Eye (tissue), 1 donor: ENCODE measurements around the gene CRKL.
"Not testable (repeated sequence)": the region's sequence is repeated elsewhere in the genome, so short reads cannot be mapped to it uniquely, and the experiment has no call there.

ENCODE experiments used
- DNase-seq: peaks from one replicate; pipeline ENCODE4 v3.0.0-alpha.2; 2015

Gene CRKL, protein sequence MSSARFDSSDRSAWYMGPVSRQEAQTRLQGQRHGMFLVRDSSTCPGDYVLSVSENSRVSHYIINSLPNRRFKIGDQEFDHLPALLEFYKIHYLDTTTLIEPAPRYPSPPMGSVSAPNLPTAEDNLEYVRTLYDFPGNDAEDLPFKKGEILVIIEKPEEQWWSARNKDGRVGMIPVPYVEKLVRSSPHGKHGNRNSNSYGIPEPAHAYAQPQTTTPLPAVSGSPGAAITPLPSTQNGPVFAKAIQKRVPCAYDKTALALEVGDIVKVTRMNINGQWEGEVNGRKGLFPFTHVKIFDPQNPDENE

DNA sequence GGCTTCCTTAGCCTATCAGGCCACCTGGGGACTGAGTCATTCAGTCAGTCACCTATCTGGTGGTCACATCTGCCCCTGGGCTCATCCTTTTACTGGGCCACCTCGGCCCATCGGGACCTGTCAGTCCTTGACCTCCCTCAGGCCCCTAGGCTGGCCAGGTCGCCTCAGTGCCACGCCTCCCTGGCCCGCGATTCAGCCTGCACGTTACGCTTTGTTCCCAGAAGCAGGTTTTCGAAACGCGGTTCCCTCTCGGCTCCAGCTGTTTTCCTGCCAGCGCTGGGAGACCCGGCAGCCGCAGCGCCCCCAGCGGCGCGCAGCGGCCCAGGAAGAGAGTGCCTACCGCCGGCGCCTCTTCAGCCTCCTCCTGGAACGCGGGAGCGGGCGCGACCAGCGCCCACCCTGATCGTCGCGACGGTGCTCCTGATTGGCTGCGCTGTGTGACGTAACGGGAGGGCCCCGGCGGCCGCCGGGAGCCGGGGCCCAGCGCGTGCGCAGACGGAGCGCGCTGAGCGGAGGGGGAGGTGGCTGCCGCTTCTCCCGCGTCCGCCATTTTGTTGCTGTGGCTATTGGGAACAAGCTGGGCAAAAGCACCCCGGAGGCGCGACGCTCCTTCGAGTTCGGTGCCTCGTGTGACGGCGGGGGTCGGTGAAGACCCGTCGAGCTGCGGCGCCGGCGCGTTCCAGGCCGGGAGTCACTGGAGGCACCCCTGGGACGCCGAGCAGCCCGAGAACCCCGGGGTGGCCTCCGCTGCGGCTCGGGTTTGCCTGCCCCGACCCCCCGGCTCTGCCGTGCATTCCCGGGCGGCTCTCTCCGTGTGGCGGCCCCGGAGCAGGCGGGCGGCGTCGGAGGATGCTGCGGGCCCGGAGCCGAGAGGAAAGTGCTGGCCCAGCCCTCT, at the start of gene CRKL:
TSS of gene CRKL (plus strand) at position 492 of the 895 bp plus-strand sequence. CDS start 528 bp downstream, outside the sequence.
- DNase-seq, result peak; percentile 99

DNA sequence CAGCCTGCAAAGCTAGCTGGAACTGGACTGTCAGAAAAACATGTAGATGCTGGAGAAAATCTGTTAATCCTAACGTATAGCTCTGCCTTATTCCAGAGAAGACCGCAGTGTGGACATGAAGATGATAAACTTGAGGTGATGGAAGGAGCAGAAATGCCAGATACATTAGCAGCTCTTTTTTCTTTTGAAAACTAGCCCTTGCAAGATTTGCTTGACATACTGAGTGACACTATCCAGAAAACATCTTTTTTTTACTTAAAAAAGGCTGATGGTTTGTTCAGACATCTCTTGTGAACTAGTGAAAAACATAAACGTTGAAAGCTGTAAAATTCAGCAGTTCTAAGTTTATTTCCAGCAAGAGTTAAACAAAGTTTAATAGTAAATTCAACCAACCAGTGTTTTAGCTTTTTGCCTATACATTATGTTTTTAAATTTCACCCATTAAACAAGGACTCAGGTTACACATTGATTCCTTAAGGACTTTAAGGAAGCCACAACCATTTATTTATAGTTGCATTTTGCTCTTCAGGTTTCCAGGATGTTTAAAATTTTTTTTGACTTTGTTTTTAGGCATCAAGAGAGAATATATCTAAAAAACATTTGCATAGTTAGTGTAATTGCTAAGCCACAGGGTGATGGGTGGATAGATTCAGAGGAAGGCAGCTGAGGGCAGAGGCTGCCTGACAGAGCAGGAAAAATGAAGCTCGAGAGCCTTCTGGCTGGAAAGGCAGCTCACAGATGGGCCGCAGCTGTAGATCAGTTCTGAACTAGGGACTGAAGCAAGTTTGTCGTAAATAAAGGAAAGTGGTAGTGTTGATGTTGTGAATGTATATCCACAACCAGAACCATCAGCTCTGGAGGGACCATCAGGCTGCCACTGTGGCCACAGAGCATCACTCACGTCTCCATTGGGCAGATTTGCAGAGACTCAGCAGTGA, 48.9 kb upstream of the CRKL start:
- peak; percentile 54 for DNase-seq

GRCh38 chr22:20869234-20869633, 48.0 kb upstream of the CRKL start:
- DNase-seq, result no peak

DNA sequence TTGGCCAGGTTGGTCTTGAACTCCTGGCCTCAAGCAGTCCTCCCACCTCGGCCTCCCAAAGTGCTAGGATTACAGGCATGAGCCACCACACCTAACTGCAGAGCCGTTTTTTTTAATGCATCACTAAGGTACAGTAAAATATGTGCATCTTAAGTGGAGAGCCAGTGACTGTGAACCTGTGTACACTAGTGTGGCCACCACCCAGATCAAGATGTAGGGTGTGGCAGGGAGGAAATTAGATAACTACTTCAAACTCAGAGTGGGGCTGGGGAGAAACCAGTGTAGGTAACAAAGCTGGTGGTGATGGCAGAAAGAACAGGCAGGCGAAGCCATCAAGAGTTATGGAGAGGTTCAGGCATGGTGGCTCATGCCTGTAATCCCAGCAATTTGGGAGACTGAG, 44.0 kb upstream of the CRKL start:
- DNase-seq, result no peak

GRCh38 chr22:20875296-20875695, 41.9 kb upstream of the CRKL start:
- no peak for DNase-seq

DNA sequence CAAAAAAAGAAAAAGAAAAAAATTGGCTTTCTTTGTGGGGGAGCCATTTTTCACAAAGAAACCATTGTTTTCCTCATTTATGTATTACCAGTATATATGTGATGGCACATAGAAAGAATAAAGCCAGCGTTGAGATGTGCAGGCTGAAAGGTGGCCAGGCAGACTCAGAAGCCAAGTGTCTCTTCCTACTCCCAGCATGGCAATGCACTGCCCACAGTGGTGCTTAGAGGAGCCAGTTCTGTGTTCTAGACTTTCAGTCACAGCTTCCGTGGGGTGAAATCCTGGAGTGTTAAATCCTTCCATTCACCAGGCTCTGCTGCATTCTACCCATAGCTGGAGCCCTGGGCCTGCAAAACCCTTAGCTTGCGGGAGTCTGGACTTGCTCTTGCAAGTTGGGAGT, 39.5 kb upstream of the CRKL start:
- no peak for DNase-seq

GRCh38 chr22:20881231-20881630, 36.0 kb upstream of the CRKL start:
- DNase-seq, result no peak

GRCh38 chr22:20881869-20882815, 35.1 kb upstream of the CRKL start:
- no peak for DNase-seq

DNA sequence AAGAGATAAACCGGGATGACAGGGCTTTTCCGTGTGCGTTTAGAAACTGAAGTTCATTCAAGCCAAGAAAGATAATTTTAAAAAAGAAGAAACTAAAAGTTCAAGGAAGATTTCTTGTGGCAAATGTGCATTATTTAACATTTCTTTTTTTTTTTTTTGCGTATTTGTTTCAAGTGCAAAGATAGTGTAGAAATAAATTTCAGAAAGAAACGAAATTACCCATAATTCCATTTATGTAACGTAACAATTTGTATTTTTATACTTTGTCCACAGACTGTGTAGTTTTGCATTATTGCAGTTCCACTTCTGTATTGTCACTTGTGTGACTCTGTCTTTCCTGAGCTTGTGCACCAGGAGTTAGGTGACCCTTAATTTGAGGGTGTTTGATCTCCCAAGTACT, 34.4 kb upstream of the CRKL start:
- DNase-seq, result no peak

GRCh38 chr22:20884454-20884853, 32.8 kb upstream of the CRKL start:
- no peak for DNase-seq

DNA sequence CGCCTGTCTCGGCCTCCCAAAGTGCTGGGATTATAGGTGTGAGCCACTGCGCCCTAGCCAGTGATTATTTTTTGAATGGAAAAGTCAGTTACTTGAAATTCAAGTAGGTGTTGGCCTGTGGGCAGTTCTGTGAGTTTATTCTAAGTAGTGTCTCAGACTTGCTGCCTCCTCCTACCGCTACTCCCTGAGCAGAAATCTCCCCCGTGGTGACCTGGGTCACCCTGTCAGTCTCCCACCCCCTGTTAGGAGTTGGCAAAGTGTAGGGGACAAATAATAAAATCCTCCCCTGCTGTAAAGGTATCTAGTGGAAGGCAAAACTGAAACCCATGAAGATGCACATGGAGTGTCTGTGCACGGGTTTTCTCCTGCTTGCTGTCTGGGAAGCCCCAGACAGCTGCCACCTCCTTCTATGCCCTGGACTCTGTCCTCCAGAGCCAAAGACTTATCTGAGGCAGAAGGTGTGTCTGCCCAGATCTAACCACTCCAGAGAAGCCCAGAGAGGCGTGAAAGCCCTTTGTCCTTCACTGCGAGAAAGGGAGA, 32.1 kb upstream of the CRKL start:
- no peak for DNase-seq

DNA sequence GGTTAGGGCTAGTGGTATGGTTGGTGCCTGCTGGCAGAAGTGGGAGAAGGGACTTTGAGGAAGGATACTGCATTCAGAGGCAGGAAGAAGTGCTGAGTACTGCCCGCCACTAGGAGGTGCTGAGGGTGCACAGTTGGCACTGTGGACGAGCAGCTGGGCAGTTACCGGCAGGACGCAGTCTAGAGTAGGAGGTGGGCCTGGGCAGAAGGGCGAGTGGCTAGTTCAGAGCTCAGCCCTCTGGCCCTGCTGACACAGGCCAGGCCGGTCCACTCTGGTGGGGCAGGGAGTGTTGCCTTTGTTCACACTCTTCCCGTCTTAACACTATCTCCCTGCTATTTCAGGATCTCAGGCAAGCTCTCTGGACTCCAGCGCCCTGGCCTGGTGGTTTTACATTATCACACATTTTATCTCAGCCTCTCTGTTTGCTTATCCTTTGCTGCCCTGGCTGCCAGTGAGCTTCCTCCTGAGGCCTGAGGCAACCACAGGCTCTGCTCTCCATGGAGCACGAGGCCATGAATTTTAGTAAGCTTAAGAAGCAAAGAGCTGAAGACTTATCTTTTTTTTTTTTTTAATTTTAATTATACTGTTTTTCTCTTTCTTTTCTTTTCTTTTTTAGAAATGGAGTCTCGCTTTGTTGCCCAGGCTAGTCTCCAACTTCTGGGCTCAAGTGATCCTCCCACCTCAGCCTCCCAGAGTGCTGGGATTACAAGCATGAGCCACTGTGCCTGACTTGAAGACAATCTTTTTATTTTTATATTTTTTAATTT, 31.5 kb upstream of the CRKL start:
- peak; percentile 85 for DNase-seq

GRCh38 chr22:20887375-20887774, 29.8 kb upstream of the CRKL start:
- DNase-seq, result peak; percentile 56

DNA sequence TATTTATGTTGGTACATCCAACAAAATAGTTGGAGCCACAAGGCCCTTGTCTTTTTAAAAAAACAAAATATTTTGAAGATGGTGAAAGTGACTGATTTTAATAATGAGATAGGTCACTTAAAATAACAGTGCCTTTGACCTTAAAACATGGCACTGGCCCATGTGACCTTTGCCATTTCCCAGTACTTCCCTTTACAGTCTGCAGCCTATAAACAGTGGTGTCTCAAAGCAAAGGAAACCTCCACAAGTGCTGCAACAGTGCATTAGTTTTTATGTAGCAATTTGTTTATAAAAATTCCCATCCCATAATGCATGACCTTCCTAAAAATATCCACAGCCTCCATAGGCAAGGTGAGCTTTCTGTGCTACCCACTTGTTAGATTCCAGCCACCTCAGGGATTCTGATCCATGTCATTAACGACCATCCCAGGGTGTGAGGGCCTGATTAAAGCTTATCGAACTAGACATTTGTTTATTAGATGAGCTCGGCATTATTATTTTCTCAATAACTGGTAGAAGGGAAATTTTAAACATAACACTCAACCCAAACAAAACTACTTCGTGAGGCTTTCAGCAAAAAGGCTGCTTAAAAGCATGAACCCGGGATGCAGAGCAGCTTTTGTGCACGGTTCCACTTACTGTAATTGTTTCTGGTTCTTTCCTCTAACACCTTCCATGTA, 28.0 kb upstream of the CRKL start:
- no peak for DNase-seq

DNA sequence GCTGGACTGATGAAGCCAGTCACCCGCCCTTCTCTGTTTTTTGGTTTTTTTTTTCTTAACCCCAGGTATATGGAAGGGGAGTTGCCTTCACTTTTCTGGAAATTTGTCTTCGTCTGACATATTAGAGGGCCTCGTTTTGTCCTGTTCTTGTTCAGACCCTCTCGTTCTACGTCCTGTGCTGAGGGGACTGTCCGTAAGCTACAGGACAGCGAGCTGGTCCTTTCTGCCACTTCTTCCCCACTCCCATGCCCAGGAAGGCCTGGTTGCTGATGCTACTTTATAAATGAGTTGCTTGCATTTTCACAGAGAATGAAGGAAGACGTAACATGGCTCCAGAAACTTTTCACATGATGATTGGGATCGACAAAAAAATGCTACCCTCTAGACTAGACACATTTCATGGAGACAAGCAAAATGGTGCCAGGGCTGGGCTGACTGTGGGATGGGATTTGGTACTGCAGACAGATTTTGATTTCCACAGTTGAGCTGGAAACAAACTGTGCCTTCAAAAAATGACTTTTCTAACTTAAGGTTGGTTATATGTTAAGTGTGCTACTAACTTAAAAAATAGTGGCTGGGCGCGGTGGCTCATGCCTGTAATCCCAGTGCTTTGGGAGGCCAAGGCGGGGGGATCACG, 27.2 kb upstream of the CRKL start:
- DNase-seq, result no peak

DNA sequence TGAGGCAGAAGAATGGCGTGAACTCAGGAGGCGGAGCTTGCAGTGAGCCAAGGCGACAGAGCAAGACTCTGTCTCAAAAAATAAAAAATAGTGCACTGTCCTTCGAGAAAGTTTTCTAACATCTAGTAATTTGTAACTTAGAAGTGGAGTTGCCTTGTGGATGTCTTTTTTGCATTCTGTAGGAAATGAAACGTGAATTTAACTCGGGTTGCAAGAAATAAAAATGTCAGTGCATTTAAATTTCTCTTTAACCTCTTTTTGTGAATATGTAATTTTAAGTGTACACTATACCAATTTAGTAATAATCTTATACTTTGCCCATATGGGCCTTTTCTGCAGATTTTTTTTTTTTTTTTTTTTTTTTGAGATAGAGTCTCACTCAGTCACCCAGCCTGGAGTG, 26.2 kb upstream of the CRKL start:
- DNase-seq, result no peak

- DNase-seq, result not testable (repeated sequence)
These were observed 19.5 kb upstream of the CRKL start for GRCh38 chr22:20897737-20898136.

- no peak for DNase-seq
These were observed 17.3 kb upstream of the CRKL start for GRCh38 chr22:20899827-20900423.
